Measurements from ENCODE around the gene PRR13. TPM values are rescaled to one million over a fixed set of nuclear protein-coding genes. Genes with fewer than 3 reads are reported as not detected.

Gene PRR13
- total RNA-seq, 4 donors from 2014 or later, result 24.9 to 72.9 (median 51.1) TPM

- 85 to 87% methylated on average over 6 to 7 of the region's 10 CpGs for WGBS, 2 donors
- intact Hi-C loops (cut with DNase I), result no loop called here
- Histone ChIP-seq H3K36me3 (peaks cover 8 to 76% (median 38%) of the 10 kb centered on the region in 3 donors), H3K9me3 (no peaks in the 10 kb centered on the region), H3K4me1 (peaks cover 8 to 40% (median 35%) of the 10 kb centered on the region in 3 donors), H3K27ac (no peak overlapping the region), H3K27me3 (no peaks in the 10 kb centered on the region), H3K4me3 (no peak overlapping the region)
- TF ChIP-seq POLR2A (IDR thresholded peaks at IDR 0.05) (no peak), CTCF (IDR thresholded peaks at IDR 0.05) (no peak)
- DNase-seq, result no peak
These were observed 43.4 kb downstream of the PRR13 start for GRCh38 chr12:53484686-53485575.

- TF ChIP-seq CTCF (IDR thresholded peaks at IDR 0.05) (no peak), POLR2A (IDR thresholded peaks at IDR 0.05) (no peak)
- intact Hi-C loops (cut with DNase I), result no loop called here
- Histone ChIP-seq H3K9me3 (no peaks in the 10 kb centered on the region), H3K4me1 (peaks cover 8 to 28% (median 25%) of the 10 kb centered on the region in 3 donors), H3K36me3 (peaks cover 8 to 64% (median 29%) of the 10 kb centered on the region in 3 donors), H3K27ac (no peak overlapping the region), H3K4me3 (no peak overlapping the region), H3K27me3 (no peaks in the 10 kb centered on the region)
- WGBS, 2 donors, result 92 to 94% methylated on average over 3 to 6 of the region's 10 CpGs
- no peak for DNase-seq
These were observed 44.6 kb downstream of the PRR13 start for GRCh38 chr12:53485955-53486735.

GRCh38 chr12:53486736-53487487 lies 45.4 kb downstream of the PRR13 start:
- H3K4me3 ChIP-seq, result no peak overlapping the region
- H3K9me3 ChIP-seq, result no peaks in the 10 kb centered on the region
- DNase-seq, result no peak
- H3K27me3 ChIP-seq, result no peaks in the 10 kb centered on the region
- intact Hi-C loops (cut with DNase I), result no loop called here
- TF ChIP-seq POLR2A (IDR thresholded peaks at IDR 0.05) (no peak), CTCF (IDR thresholded peaks at IDR 0.05) (no peak)
- 75 to 80% methylated on average over 9 to 14 of the region's 17 CpGs for whole genome bisulfite sequencing, 2 donors
- peaks cover 8 to 57% (median 22%) of the 10 kb centered on the region in 3 donors for H3K36me3 ChIP-seq
- no peak overlapping the region for H3K27ac ChIP-seq
- peaks cover 9 to 27% (median 17%) of the 10 kb centered on the region in 3 donors for H3K4me1 ChIP-seq

GRCh38 chr12:53489242-53489864 lies 47.8 kb downstream of the PRR13 start:
- H3K36me3 ChIP-seq, result peaks cover 8 to 32% (median 22%) of the 10 kb centered on the region in 3 donors
- H3K27ac ChIP-seq, result no peak overlapping the region
- WGBS, 2 donors, result 86 to 94% methylated on average over 5 of the region's 5 CpGs
- H3K27me3 ChIP-seq, result no peaks in the 10 kb centered on the region
- H3K4me3 ChIP-seq, result no peak overlapping the region
- H3K4me1 ChIP-seq, result peaks cover 9 to 29% (median 16%) of the 10 kb centered on the region in 3 donors
- TF ChIP-seq CTCF (IDR thresholded peaks at IDR 0.05), result no peak
- no peak for TF ChIP-seq POLR2A (IDR thresholded peaks at IDR 0.05)
- no peak for DNase-seq
- intact Hi-C loops (cut with DNase I), result no loop called here
- H3K9me3 ChIP-seq, result no peaks in the 10 kb centered on the region

Data from esophagus squamous epithelium (tissue), 5 donors.